GM19395 (cell line): ENCODE results near the gene TEAD1.
"Not testable (repeated sequence)": the region's sequence is repeated elsewhere in the genome, so short reads cannot be mapped to it uniquely, and the experiment has no call there.

Experiments
- ATAC-seq: cut with Tn5 transposase; IDR thresholded peaks from one replicate; pipeline ENCODE4 v1.9.1; 2021; ENCODE audit warnings: mild to moderate bottlenecking, moderate library complexity; ENCODE audit not compliant: unreplicated experiment

TEAD1 gene

GRCh38 chr11:12854829-12855228 is 180.6 kb downstream of the TEAD1 start:
- no peak for ATAC-seq

GRCh38 chr11:12856338-12856737 is 182.1 kb downstream of the TEAD1 start:
- ATAC-seq, result no peak

GRCh38 chr11:12857572-12857971 is 183.4 kb downstream of the TEAD1 start:
- ATAC-seq, result no peak

DNA sequence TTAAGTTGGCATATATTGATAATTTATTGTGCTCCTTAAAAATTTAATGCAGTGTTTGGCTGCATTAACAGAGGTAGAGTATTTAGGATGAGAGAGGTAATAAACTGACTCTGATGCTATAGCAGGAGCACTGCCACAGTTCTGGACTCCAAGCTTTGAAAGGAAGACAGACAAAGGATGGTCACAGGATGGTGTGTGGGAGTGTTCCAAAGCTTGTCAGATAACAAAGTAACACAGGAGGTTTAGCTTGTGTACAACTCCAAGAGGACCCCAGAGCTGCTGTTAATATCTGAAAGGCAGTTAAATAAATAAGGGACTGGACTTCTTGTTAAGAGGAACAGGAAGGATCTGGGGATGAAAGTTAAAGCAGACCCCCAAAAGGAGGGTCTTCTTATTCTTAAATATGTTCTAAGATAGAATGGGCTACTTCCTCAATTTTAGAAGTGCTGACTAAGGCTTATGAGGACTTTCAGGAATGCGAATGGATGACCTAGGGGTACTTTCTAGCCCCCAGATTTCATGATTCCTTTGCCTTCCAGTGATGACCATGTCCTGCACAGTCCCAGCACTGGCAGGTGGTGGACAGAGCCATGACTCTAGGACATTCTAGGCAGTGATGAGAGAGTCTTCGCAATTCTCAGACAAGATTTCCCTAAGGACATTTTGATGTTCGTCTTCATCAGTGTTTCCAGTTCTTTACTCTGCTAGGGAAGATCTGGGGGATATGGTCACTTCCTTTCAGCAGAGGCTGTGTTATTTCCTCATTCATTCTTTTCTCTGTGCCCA is 185.8 kb downstream of the TEAD1 start:
- ATAC-seq, result no peak

DNA sequence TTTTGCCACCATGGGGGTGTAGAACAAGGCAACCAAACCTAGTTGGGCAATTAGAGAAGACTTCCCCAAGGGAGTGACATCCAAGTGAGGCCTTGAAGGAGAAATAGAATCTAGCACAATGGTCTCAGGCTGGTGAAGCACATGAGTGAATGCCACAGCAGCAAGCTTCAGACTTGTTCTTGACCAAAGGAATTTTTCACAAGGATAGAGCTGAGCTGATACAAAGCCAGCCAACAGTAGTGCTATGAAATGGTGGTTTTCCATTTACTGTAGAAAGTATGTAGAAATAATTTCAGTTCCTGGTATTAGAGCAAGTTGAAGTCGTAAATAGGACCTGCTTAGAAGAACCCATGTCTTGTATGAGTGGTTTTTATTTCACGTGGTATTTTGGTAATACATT is 186.6 kb downstream of the TEAD1 start:
- ATAC-seq, result no peak

GRCh38 chr11:12862696-12863469 is 188.7 kb downstream of the TEAD1 start:
- ATAC-seq, result no peak

GRCh38 chr11:12863605-12864121 is 189.4 kb downstream of the TEAD1 start:
- ATAC-seq, result no peak

DNA sequence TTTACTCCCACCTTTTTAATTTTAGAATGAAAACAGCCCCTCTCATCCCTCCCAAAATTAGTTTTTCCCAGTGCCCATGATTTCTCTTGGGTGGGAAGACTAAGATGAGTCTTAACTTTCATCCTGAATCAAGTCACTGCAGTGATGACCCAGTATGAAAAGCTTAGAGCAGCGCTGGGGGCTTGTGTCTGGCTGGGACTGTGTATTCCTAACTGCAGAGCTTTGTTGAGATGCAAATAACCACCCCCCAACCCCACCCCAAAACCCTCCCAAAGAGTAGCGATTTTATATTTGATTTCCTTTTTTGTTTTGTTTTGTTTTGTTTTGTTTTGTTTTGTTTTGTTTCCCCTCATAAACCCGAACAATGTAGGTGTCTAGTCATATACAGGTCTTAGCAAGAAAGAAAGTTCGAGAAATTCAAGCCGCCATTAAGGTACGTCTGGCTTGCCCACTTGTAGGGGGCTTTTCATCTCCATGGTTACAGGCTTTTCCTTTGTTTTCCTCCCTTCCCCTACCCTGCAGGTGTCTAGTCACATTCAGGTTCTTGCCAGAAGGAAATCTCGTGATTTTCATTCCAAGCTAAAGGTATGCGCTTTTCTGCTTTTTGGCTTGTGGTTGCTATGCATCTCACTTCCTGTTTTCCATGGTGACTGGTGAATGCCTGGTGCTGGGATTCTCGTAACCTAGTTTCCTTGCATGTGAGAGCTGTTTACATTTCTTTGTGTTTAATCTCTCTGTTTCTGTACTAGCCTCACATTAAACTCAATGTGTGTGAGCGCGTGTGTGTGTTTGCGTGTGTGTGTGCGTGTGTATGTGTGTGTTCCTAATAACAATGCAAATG is 190.3 kb downstream of the TEAD1 start:
- ATAC-seq, result no peak

GRCh38 chr11:12865863-12866595 is 191.8 kb downstream of the TEAD1 start:
- no peak for ATAC-seq

DNA sequence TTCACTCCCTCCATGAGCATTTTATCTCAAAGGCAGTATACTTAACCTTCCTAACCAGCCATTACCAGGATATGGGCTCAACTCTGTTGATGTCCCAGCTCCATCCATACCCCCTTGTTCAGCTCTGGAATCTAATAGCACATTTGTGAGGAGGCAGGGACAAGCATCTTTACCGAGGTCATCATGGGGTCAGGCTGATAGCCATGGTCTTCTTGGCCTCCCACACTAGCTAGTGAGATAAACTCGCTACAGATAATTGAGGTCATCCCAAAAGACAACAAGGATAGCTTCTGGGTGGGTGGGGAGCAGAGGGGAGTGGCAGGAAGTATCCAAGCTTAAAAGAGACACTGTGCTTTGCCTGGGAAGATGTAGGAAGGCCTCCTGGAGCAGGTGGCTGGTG is 193.3 kb downstream of the TEAD1 start:
- no peak for ATAC-seq

- no peak for ATAC-seq
Observed at GRCh38 chr11:12868315-12869073, 194.3 kb downstream of the TEAD1 start.

DNA sequence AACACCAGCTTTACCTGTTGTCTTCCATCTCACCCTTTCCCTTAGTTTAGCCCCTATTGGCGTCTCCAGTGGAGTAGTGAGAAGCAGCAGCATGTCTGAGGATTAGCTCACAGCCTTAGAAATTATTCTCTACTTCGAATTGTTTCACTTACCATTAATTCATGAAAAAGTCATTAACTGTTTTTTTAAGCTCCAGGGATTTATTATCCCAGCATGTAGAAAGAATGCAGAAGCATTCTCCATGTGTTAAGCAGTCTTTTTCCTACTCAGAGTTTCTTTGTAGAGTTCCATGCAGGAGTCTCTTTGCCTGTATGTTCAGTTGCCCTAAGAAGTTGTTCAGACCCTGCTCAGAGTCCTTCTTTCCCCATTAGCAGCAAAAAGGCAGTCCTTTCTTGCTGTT is 197.0 kb downstream of the TEAD1 start:
- no peak for ATAC-seq

DNA sequence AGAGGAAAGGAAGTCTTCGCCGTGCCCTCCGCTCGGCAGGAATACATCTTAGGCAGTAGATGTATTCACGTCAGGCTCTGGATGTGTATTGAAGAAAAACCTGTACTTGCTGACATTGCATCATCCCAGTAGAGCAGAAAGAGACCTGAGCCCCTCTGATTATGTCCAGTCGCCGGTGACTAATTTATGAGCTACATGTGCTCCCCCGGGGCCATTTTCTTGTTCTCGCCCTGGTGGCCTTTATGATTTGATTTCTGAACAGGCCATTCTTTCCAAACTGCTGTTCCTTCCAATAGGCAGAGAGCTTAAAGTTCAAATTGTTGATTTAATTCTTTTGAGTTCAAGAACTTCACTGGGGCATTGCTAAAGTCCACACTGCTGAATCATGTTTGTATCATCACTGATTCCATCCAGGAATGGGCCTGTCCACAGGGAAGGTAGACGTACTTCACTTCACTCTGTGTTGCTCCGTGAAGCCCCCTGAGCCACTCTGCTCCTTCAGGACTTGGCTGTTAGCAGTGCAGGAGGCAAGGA is 197.6 kb downstream of the TEAD1 start:
- ATAC-seq, result no peak

- no peak for ATAC-seq
Observed at GRCh38 chr11:12876340-12876739, 202.1 kb downstream of the TEAD1 start.

DNA sequence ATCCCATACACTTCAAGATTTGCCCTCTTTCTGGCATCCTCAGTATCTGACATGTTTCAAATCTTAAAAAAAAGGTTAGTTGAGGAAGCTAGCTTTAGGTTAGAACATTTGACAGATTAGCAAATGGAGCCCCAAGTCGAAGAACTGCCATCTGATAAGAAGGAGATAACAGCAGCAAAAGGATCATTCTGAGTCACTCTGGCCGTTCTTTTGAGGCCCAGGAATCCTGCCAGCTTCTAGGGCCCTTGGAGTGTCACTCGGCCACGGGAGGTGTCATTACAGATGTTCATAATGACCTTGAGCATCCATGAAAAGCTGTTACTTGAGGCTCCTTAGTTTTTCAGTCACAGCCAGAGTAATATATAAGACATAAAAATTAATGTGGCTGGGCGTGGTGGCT is 202.8 kb downstream of the TEAD1 start:
- no peak for ATAC-seq

- not testable (repeated sequence) for ATAC-seq
Observed at GRCh38 chr11:12877508-12877907, 203.3 kb downstream of the TEAD1 start.

- no peak for ATAC-seq
Observed at GRCh38 chr11:12880327-12880726, 206.1 kb downstream of the TEAD1 start.

DNA sequence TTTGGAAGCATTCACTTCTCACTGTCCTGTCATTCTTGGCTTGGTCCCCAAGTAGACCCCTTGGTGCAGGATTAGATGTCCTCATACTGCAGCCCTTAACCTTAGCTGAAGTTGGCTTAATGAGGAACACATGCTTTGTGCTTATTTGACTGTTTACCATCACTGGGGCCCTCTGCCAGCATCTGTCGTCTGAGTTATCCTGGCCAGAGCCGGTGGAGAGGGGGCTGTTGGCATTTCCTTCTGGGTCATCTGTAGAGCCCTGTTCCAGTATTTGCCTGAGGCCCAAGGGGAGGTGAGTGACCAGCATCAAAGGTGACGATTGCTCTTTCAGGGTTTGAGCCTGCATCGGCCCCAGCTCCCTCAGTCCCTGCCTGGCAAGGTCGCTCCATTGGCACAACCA is 208.4 kb downstream of the TEAD1 start:
- no peak for ATAC-seq

DNA sequence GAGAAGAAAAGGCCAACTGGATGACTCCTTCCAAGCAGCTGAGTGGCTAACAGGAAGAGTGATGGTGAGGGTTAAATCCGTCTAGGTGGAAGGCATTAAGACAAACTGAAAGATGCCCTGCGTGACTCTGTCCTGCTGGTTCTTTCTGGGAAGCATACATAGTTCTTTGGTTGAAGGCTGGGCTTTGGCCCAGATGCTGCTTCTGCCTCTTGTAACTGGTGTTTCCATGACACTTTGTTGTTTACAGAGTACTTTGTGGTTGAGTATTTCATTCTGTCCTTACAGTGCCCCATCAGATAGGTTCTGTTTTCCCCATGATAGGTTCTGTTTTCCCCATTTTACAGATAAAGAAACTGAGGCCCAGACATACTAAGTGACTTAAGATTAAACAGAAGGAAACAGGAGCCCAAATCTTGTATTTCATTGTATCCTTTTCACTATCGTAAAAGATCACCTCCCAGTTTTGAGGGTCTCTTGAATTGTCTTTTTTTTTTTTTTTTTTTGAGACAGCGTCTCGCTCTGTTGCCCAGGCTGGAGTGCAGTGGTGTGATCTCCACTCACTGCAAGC is 210.6 kb downstream of the TEAD1 start:
- no peak for ATAC-seq
